ENCODE data around the gene OR5K4. TPM values are rescaled to one million over a fixed set of nuclear protein-coding genes. Genes with fewer than 3 reads are reported as not detected.

OR5K4 gene
- total and polyA plus RNA-seq, 2 donors from 2014 or later = not detected

DNA sequence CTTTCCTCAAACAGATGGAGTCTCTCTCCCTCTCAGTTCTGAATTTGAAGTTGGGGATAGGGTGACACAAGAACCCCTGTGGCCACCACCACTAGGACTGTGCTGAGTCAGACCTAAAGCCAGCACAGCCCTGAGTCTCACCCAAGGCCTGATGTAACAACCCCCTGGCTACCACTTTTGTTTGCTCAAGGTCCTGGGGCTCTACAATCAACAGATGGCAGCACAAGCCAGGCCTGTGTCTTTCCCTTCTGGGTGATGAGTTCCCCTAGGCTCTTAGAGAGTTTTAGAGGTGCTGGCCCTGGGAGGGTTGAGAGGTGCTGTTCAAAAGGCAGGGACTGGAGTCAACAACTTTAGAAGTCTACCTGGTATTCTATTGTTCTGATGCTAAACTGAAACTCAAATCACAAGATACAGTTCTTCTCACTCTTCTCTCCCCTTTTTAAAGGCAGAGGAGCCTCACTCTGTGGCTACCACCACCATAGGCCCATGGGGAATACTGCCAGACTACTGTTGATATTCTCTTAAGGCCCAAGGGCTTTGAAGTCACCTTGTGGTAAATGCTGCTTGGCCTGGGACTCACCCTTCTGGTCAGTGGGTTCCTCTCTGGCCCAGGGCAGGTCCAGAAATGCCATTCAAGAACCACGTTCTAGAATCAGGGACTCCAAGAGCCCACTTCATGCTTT, 6.5 kb downstream of the OR5K4 start:
- peaks cover 0 to 4% (median 0%) of the 10 kb centered on the region in 3 donors for H3K9me3 ChIP-seq (ENCODE audit: control insufficient read depth in 2 of 3, insufficient read depth in 1 of 3, low read length in 3 of 3)
- no peak for TF ChIP-seq CTCF (IDR thresholded peaks at IDR 0.05; ENCODE audit: borderline replicate concordance, extremely low read depth, insufficient read depth)
- H3K36me3 ChIP-seq (ENCODE audit: control insufficient read depth in 2 of 3, insufficient read depth in 3 of 3, low read length in 3 of 3) = no peaks in the 10 kb centered on the region
- H3K4me3 ChIP-seq (ENCODE audit: low read length in 3 of 3) = no peak overlapping the region
- intact Hi-C loops (cut with DNase I) = no loop called here
- no peaks in the 10 kb centered on the region for H3K4me1 ChIP-seq (ENCODE audit: control insufficient read depth in 2 of 3, insufficient read depth in 2 of 3, low read depth in 1 of 3, low read length in 3 of 3)
- FAIRE-seq = no peak
- H3K9ac ChIP-seq (ENCODE audit: low read length in 3 of 3) = no peak overlapping the region
- no peaks in the 10 kb centered on the region for H3K27me3 ChIP-seq (ENCODE audit: control insufficient read depth, insufficient read depth, low read length)
- DNase-seq = no peak
- H3K27ac ChIP-seq (ENCODE audit: low read depth in 2 of 2, low read length in 2 of 2) = no peak overlapping the region

DNA sequence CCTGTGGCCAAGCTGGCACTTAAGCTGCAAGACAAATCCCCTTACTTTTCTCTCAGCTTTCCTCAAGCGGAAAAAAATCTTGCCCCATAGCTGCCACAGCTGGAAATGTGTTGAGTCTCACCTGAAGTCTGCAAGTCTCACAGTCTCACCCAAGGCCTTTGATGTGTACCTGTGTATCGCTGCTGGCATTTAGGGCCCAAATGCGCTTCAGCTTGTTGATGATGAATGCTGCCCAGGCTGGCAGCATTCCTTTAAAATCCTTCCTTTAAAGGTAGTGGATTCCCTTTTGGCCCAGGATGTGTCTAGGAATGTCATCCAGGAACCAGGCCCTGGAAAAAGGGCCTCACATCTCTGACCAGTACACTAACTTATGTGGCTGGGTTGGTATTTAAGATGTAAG, 7.0 kb downstream of the OR5K4 start:
- no peak for TF ChIP-seq CTCF (IDR thresholded peaks at IDR 0.05; ENCODE audit: borderline replicate concordance, extremely low read depth, insufficient read depth)
- Histone ChIP-seq H3K9ac (ENCODE audit: low read length in 3 of 3) (no peak overlapping the region), H3K36me3 (ENCODE audit: control insufficient read depth in 2 of 3, insufficient read depth in 3 of 3, low read length in 3 of 3) (no peaks in the 10 kb centered on the region), H3K4me3 (ENCODE audit: low read length in 3 of 3) (no peak overlapping the region), H3K9me3 (ENCODE audit: control insufficient read depth in 2 of 3, insufficient read depth in 1 of 3, low read length in 3 of 3) (peaks cover 0 to 4% (median 0%) of the 10 kb centered on the region in 3 donors), H3K27me3 (ENCODE audit: control insufficient read depth, insufficient read depth, low read length) (no peaks in the 10 kb centered on the region), H3K4me1 (ENCODE audit: control insufficient read depth in 2 of 3, insufficient read depth in 2 of 3, low read depth in 1 of 3, low read length in 3 of 3) (no peaks in the 10 kb centered on the region), H3K27ac (ENCODE audit: low read depth in 2 of 2, low read length in 2 of 2) (no peak overlapping the region)
- DNase-seq (no peak), FAIRE-seq (no peak)
- intact Hi-C loops (cut with DNase I) = no loop called here

DNA sequence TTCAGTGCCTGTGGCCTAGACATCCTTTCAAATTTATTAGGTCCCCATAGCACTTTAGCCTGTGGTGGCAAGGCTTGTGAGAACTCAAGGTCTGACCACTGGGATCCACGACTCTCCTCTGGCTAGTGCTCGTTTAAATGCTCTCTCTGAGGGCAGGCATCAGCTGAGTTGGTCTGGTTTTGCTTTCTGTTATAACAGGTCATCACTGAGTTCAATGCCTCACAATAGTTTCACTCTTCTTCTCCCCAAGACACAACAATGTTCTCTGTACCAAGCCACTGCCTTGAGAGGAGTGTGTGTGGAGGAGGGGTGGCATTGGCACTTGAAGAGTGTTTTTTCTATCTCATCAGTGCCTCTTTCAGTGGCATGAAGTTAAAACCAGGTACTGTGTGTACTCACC, 7.6 kb downstream of the OR5K4 start:
- TF ChIP-seq CTCF (IDR thresholded peaks at IDR 0.05; ENCODE audit: borderline replicate concordance, extremely low read depth, insufficient read depth) = no peak
- no peaks in the 10 kb centered on the region for H3K27me3 ChIP-seq (ENCODE audit: control insufficient read depth, insufficient read depth, low read length)
- intact Hi-C loops (cut with DNase I) = no loop called here
- H3K4me1 ChIP-seq (ENCODE audit: control insufficient read depth in 2 of 3, insufficient read depth in 2 of 3, low read depth in 1 of 3, low read length in 3 of 3) = no peaks in the 10 kb centered on the region
- H3K4me3 ChIP-seq (ENCODE audit: low read length in 3 of 3) = no peak overlapping the region
- no peak overlapping the region for H3K9ac ChIP-seq (ENCODE audit: low read length in 3 of 3)
- H3K9me3 ChIP-seq (ENCODE audit: control insufficient read depth in 2 of 3, insufficient read depth in 1 of 3, low read length in 3 of 3) = peaks cover 0 to 4% (median 0%) of the 10 kb centered on the region in 3 donors
- H3K27ac ChIP-seq (ENCODE audit: low read depth in 2 of 2, low read length in 2 of 2) = no peak overlapping the region
- H3K36me3 ChIP-seq (ENCODE audit: control insufficient read depth in 2 of 3, insufficient read depth in 3 of 3, low read length in 3 of 3) = no peaks in the 10 kb centered on the region
- FAIRE-seq (no peak), DNase-seq (no peak)
